GM10248 (cell line): ENCODE data around the gene CNBD2.
"Not testable (repeated sequence)": the region's sequence is repeated elsewhere in the genome, so short reads cannot be mapped to it uniquely, and the experiment has no call there.

ENCODE experiments used
- CTCF ChIA-PET: fragments of 300-600 bp; sonication (Branson Sonifier 250); formaldehyde crosslinking; extraction: SDS; loops from one replicate; lab custom pipeline; 2021; ENCODE audit warnings: antibody characterized with exemption; lab: Yijun Ruan, JAX
- POLR2A ChIA-PET: fragments of 350-650 bp; sonication (Branson Sonifier 250); formaldehyde crosslinking; extraction: SDS; loops from one replicate; lab custom pipeline; 2020; ENCODE audit warnings: antibody characterized with exemption; lab: Yijun Ruan, JAX
- DNase-seq: peaks from one replicate; pipeline ENCODE4 v3.0.0; 2012; ENCODE audit errors: extremely low spot score
- TF ChIP-seq, protein P1 (sequence below): IDR thresholded peaks from 2 replicates; pipeline ENCODE4 v1.5.1; 2012; ENCODE audit warnings: mild to moderate bottlenecking, low read depth; ENCODE audit errors: extremely low read depth, missing control alignments, control extremely low read depth

CNBD2 gene

DNA sequence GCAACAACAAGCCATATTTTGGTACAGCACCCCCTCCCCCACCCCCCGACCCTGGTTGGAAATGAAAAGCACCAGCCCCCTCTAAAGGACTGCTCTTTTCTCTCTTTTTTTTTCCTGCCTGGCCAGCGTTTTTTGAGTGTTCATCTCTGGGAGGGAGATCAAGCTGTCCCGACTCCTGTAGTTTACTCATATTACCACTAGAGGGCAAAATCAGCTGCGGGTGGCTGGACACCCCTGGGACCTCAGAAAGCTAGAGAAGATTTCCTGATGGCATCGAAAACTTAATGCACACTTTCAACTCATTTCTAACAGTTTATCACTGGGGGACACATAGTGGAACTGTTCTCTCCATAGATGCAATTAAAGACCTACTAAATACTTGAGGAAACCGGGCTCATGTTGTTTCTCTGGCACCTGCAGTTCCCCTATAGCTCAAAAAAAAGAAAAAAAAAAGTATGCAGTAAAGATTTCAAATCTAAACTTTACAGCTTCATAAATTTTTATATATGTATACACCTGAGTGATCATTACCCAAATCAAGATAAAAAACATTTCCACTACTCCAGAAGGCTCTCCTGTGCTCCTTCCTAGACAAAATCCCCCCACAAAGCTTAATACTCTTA, 24.4 kb downstream of the CNBD2 start:
- ChIA-PET CTCF (interaction anchor here (0.6 to 12.1 kb wide), 53 partner anchors 11 to 816 kb away, joined by 3 to 495 read pairs (median 4); partner anchors contain the start of gene SCAND1), POLR2A (interaction anchor here (0.6 to 0.9 kb wide), 4 partner anchors 119 to 432 kb away, joined by 3 to 4 read pairs (median 3); no protein-coding TSS in a partner anchor)
- DNase-seq: peak; percentile 79
- TF ChIP-seq, protein P1, sequence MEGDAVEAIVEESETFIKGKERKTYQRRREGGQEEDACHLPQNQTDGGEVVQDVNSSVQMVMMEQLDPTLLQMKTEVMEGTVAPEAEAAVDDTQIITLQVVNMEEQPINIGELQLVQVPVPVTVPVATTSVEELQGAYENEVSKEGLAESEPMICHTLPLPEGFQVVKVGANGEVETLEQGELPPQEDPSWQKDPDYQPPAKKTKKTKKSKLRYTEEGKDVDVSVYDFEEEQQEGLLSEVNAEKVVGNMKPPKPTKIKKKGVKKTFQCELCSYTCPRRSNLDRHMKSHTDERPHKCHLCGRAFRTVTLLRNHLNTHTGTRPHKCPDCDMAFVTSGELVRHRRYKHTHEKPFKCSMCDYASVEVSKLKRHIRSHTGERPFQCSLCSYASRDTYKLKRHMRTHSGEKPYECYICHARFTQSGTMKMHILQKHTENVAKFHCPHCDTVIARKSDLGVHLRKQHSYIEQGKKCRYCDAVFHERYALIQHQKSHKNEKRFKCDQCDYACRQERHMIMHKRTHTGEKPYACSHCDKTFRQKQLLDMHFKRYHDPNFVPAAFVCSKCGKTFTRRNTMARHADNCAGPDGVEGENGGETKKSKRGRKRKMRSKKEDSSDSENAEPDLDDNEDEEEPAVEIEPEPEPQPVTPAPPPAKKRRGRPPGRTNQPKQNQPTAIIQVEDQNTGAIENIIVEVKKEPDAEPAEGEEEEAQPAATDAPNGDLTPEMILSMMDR: peak; percentile 84

DNA sequence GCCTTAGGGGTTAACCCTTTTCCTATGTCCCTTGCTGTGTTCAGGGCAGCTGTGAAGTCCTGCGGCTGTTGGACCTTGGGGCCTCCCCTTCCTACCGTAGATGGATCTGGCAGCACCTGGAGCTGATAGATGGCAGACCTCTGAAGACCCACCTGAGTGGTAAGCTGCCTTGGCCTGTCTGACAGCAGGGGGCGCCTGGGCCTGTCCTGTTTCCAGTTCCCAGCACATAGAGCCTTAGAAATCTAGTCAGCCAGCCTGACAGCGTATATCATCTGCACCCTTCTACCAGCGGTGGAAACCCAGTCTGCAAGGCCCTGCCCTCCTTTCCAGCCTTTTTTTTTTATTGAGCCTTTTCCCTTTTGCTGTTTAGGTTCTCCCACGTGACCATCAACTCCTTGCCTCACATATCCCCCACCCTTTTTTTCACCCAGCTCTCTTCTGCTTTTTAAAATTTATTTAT, 26.6 kb downstream of the CNBD2 start:
- POLR2A ChIA-PET: interaction anchor here (1.4 kb wide), 1 partner anchor 143 kb away, joined by 6 read pairs; no protein-coding TSS in a partner anchor
- peak; percentile 76 for DNase-seq
- TF ChIP-seq, protein P1: peak; percentile 92
- CTCF ChIA-PET: interaction anchor here (0.6 to 12.1 kb wide), 29 partner anchors 8 to 813 kb away, joined by 3 to 495 read pairs (median 3); partner anchors contain the start of gene SCAND1

GRCh38 chr20:35996492-35996891, 28.1 kb downstream of the CNBD2 start:
- POLR2A ChIA-PET, DNase-seq: not testable (repeated sequence)
- CTCF ChIA-PET: interaction anchor here (0.9 to 12.1 kb wide), 8 partner anchors 12 to 443 kb away, joined by 3 to 495 read pairs (median 4); no protein-coding TSS in a partner anchor

- CTCF ChIA-PET, POLR2A ChIA-PET, DNase-seq: not testable (repeated sequence)
Measured at GRCh38 chr20:36001331-36001730, 32.9 kb downstream of the CNBD2 start.

- DNase-seq: no peak
- ChIA-PET CTCF (interaction anchor here (1.3 to 2.2 kb wide), 3 partner anchors 11 to 136 kb away, joined by 3 to 16 read pairs (median 6); no protein-coding TSS in a partner anchor), POLR2A (no interaction called here)
- TF ChIP-seq, protein P1: no peak
Measured at GRCh38 chr20:36002855-36003254, 34.5 kb downstream of the CNBD2 start.

- POLR2A ChIA-PET: no interaction called here
- CTCF ChIA-PET: interaction anchor here (0.9 to 2.2 kb wide), 3 partner anchors 12 to 136 kb away, joined by 4 to 16 read pairs (median 6); no protein-coding TSS in a partner anchor
- TF ChIP-seq, protein P1: no peak
- DNase-seq: no peak
Measured at GRCh38 chr20:36004045-36004444, 35.7 kb downstream of the CNBD2 start.

- ChIA-PET CTCF (interaction anchor here (1.2 to 6.7 kb wide), 8 partner anchors 8 to 191 kb away, joined by 3 to 56 read pairs (median 6); partner anchors contain the start of gene SCAND1), POLR2A (interaction anchor here (0.5 kb wide), 1 partner anchor 138 kb away, joined by 4 read pairs; no protein-coding TSS in a partner anchor)
- TF ChIP-seq, protein P1: no peak
- no peak for DNase-seq
Measured at GRCh38 chr20:36008461-36009035, 40.2 kb downstream of the CNBD2 start.
